HEK293T (cell line): Measurements from ENCODE around the gene ADCY9.

ENCODE experiments used
- ARNT ChIP-seq: fragments of 450-650 bp; IDR thresholded peaks from 2 replicates; pipeline ENCODE4 v1.6.1; 2017; ENCODE audit warnings: mild to moderate bottlenecking
- FOXA1 ChIP-seq: fragments of 450-650 bp; IDR thresholded peaks from 2 replicates; pipeline ENCODE4 v1.6.1; 2016; ENCODE audit warnings: mild to moderate bottlenecking
- FOXM1 ChIP-seq: fragments of 450-650 bp; IDR thresholded peaks from 2 replicates; pipeline ENCODE4 v1.6.1; 2017; ENCODE audit warnings: mild to moderate bottlenecking, borderline replicate concordance
- HDGF ChIP-seq: fragments of 450-650 bp; IDR thresholded peaks from 2 replicates; pipeline ENCODE4 v1.6.1; 2017; ENCODE audit warnings: antibody characterized with exemption, borderline replicate concordance
- LEF1 ChIP-seq: fragments of 450-650 bp; IDR thresholded peaks from 2 replicates; pipeline ENCODE4 v1.6.1; 2017; ENCODE audit warnings: mild to moderate bottlenecking, borderline replicate concordance
- SP1 ChIP-seq: fragments of 450-650 bp; IDR thresholded peaks from 2 replicates; pipeline ENCODE4 v1.6.1; 2017
- TARDBP ChIP-seq: fragments of 450-650 bp; IDR thresholded peaks from 2 replicates; pipeline ENCODE4 v1.6.1; 2016

DNA sequence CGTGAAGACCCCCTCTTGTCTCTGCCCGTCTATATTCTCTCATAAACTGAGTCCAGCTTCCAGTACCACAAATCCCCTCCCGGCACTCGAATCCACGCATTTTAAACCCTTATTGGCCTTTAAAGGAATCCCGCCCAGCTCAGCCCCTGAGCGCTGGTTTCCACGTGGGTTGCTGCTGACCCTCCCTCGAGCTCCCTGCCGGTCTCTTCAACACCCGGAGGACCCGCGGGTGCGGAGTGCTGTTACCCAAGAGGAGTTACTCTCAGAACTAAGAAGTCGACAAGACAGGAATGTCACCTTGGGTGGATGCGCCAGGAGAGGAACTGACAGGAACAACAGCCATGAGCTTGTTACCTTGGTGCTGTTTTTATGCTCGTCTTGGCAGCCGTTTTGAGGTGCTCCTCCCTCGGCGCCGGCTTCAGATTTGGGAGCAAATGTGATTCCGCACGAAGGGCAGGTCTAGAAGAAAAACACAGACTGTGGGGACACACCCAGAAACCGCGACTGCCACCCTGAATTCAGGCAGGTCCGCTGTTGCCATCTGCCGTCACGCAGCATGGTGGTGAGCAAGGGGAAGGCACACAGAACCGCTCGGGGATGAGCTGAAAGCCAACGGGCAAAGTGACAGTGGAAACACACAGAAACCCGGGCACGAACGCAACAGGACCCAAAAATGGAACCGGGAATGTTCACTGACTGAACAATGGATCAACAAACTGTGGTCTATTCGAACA, 123.0 kb downstream of the ADCY9 start:
- TF ChIP-seq FOXM1 (no peak), HDGF (no peak), SP1 (no peak), LEF1 (no peak), FOXA1 (no peak), TARDBP (no peak), ARNT (no peak)
